Smooth muscle cell (in vitro differentiated cells): Measurements from ENCODE around the gene NR1H4. TPM values are rescaled to one million over a fixed set of nuclear protein-coding genes. Genes with fewer than 3 reads are reported as not detected.

Experiments
- DNase-seq: peaks from one replicate; lab custom pipeline; 2025; ENCODE audit not compliant: unreplicated experiment; lab: John Stamatoyannopoulos, UW
- H2AFZ ChIP-seq: fragments of 200-600 bp; sonication (generic); 2 replicates; pipeline ENCODE4 v1.6.0; 2016; ENCODE audit warnings: antibody characterized with exemption, low read depth, mild to moderate bottlenecking
- H3F3A ChIP-seq: fragments of 200-600 bp; sonication (generic); 2 replicates; pipeline ENCODE4 v1.6.0; 2017; ENCODE audit warnings: antibody characterized with exemption, low read depth
- H3K27ac ChIP-seq: fragments of 200-600 bp; sonication (generic); 2 replicates; pipeline ENCODE4 v1.5.1; 2016; ENCODE audit warnings: low read depth, mild to moderate bottlenecking
- H3K27me3 ChIP-seq: fragments of 200-600 bp; sonication (generic); 2 replicates; pipeline ENCODE4 v1.6.1; 2016; ENCODE audit warnings: low read depth, mild to moderate bottlenecking
- H3K36me3 ChIP-seq: fragments of 200-600 bp; sonication (generic); 2 replicates; pipeline ENCODE4 v1.5.1; 2016; ENCODE audit warnings: low read depth
- H3K4me1 ChIP-seq: fragments of 200-600 bp; sonication (generic); 2 replicates; pipeline ENCODE4 v1.5.1; 2016; ENCODE audit warnings: low read depth
- H3K4me2 ChIP-seq: fragments of 200-600 bp; sonication (generic); 2 replicates; pipeline ENCODE4 v1.6.0; 2016; ENCODE audit warnings: mild to moderate bottlenecking
- H3K4me3 ChIP-seq: fragments of 200-600 bp; sonication (generic); 2 replicates; pipeline ENCODE4 v1.5.1; 2016; ENCODE audit warnings: mild to moderate bottlenecking
- H3K79me2 ChIP-seq: fragments of 200-600 bp; sonication (generic); 2 replicates; pipeline ENCODE4 v1.6.0; 2016; ENCODE audit warnings: low read depth, mild to moderate bottlenecking
- H3K9ac ChIP-seq: fragments of 200-600 bp; sonication (generic); 2 replicates; pipeline ENCODE4 v1.6.0; 2016; ENCODE audit warnings: low read depth
- H3K9me3 ChIP-seq: fragments of 200-600 bp; sonication (generic); replicated peaks from 2 replicates; pipeline ENCODE4 v1.5.1; 2016; ENCODE audit warnings: low read depth
- H4K20me1 ChIP-seq: fragments of 200-600 bp; sonication (generic); 2 replicates; pipeline ENCODE4 v1.6.0; 2016; ENCODE audit warnings: low read depth
- CTCF ChIP-seq: fragments of 200-600 bp; sonication (generic); IDR thresholded peaks from 2 replicates; pipeline ENCODE4 v1.5.1; 2017; ENCODE audit warnings: borderline replicate concordance, mild to moderate bottlenecking, antibody characterized with exemption; ENCODE audit not compliant: insufficient read depth, poor library complexity, severe bottlenecking
- WGBS: methylation state at CpG from one replicate; pipeline ENCODE4 v1.1.7; 2016; ENCODE audit warnings: low lambda C conversion rate; 5-methylcytosine and 5-hydroxymethylcytosine counted together
- polyA plus RNA-seq: library from polyadenylated mRNA; unstranded; fragments of >200 nt; fragmentation: Nextera tagmentation; extraction: Ambion mirVana; gene quantifications from 2 replicates; pipeline ENCODE4 v1.2.1, GENCODE V29; 2016
- total RNA-seq: library from RNA; depleted of rRNA; stranded (reverse); fragments of >200 nt; gene quantifications from 2 replicates; pipeline ENCODE4 v1.2.3, GENCODE V29; 2014

The NR1H4 gene
- total and polyA plus RNA-seq, 2 experiments from 2014 or later, result not detected

- no peak for DNase-seq
- TF ChIP-seq CTCF, result no peak
- Histone ChIP-seq H3K79me2 (no peaks in the 10 kb centered on the region), H2AFZ (no peak overlapping the region), H3K4me2 (no peak overlapping the region), H3K9ac (no peak overlapping the region), H4K20me1 (no peaks in the 10 kb centered on the region), H3K4me3 (no peak overlapping the region), H3K27me3 (no peaks in the 10 kb centered on the region), H3K36me3 (no peaks in the 10 kb centered on the region), H3K27ac (no peak overlapping the region), H3F3A (no peaks in the 10 kb centered on the region), H3K4me1 (no peaks in the 10 kb centered on the region), H3K9me3 (no peaks in the 10 kb centered on the region)
- 86% methylated on average over 6 of the region's 6 CpGs for WGBS
These were observed 61.1 kb downstream of the NR1H4 start for GRCh38 chr12:100534625-100535227.

GRCh38 chr12:100539202-100539601, 65.5 kb downstream of the NR1H4 start:
- Histone ChIP-seq H3K9me3 (no peaks in the 10 kb centered on the region), H3K4me3 (no peak overlapping the region), H3K4me2 (no peak overlapping the region), H3F3A (no peaks in the 10 kb centered on the region), H2AFZ (no peak overlapping the region), H3K9ac (no peak overlapping the region), H3K27ac (no peak overlapping the region), H3K4me1 (no peaks in the 10 kb centered on the region), H4K20me1 (no peaks in the 10 kb centered on the region), H3K79me2 (no peaks in the 10 kb centered on the region), H3K27me3 (no peaks in the 10 kb centered on the region), H3K36me3 (no peaks in the 10 kb centered on the region)
- 51% methylated on average over 2 of the region's 2 CpGs for WGBS
- no peak for DNase-seq
- TF ChIP-seq CTCF, result no peak

GRCh38 chr12:100544165-100544564, 70.5 kb downstream of the NR1H4 start:
- H2AFZ ChIP-seq, result no peak overlapping the region
- no peak overlapping the region for H3K4me2 ChIP-seq
- no peaks in the 10 kb centered on the region for H4K20me1 ChIP-seq

More at GRCh38 chr12:100544165-100544564, 70.5 kb downstream of the NR1H4 start:
- Histone ChIP-seq H3K79me2 (no peaks in the 10 kb centered on the region), H3K27me3 (no peaks in the 10 kb centered on the region), H3K36me3 (no peaks in the 10 kb centered on the region), H3K4me1 (no peaks in the 10 kb centered on the region), H3K4me3 (no peak overlapping the region), H3K9me3 (no peaks in the 10 kb centered on the region), H3K27ac (no peak overlapping the region), H3K9ac (no peak overlapping the region), H3F3A (no peaks in the 10 kb centered on the region)
- TF ChIP-seq CTCF, result no peak
- 94% methylated on average over 4 of the region's 4 CpGs for WGBS
- DNase-seq, result no peak
